Activated CD8-positive, alpha-beta T cell treated with anti-CD3 and anti-CD28 coated beads, Interleukin-2, amount 10 ng/mL, durations not matched to agents 7 days and 5 days (primary cell): ENCODE results near the gene LRRC74B. TPM values are rescaled to one million over a fixed set of nuclear protein-coding genes. Genes with fewer than 3 reads are reported as not detected.
"Not testable (repeated sequence)": the region's sequence is repeated elsewhere in the genome, so short reads cannot be mapped to it uniquely, and the experiment has no call there.

Experiments
- ATAC-seq: fragments of 150-1000 bp; cut with Tn5 transposase; one replicate; pipeline ENCODE4 v1.10.0; 2021; ENCODE audit warnings: moderate library complexity
- CTCF ChIA-PET: fragments of 350-600 bp; sonication (Branson Sonifier 250); formaldehyde crosslinking; loops from one replicate; lab custom pipeline; 2021; ENCODE audit warnings: antibody characterized with exemption; lab: Charles Lee
- POLR2A ChIA-PET: fragments of 350-600 bp; sonication (Branson Sonifier 250); formaldehyde crosslinking; loops from one replicate; lab custom pipeline; 2021; ENCODE audit warnings: antibody characterized with exemption; lab: Charles Lee
- DNase-seq: peaks from one replicate; pipeline ENCODE4 v3.0.0-alpha.2; 2020
- H3K27ac Mint-ChIP-seq: one replicate; pipeline ENCODE4 v1.8.0; 2021; ENCODE audit warnings: mild to moderate bottlenecking, mixed read lengths
- H3K27me3 Mint-ChIP-seq: one replicate; pipeline ENCODE4 v1.8.0; 2021; ENCODE audit warnings: low read depth, mixed read lengths
- H3K36me3 Mint-ChIP-seq: one replicate; pipeline ENCODE4 v1.8.0; 2021; ENCODE audit warnings: low read depth, mixed read lengths
- H3K4me1 Mint-ChIP-seq: one replicate; pipeline ENCODE4 v1.8.0; 2021; ENCODE audit warnings: low read depth, mixed read lengths
- H3K4me3 Mint-ChIP-seq: one replicate; pipeline ENCODE4 v1.8.0; 2021; ENCODE audit warnings: mild to moderate bottlenecking, mixed read lengths
- H3K9me3 Mint-ChIP-seq: one replicate; pipeline ENCODE4 v1.8.0; 2022; ENCODE audit warnings: mixed read lengths; ENCODE audit not compliant: insufficient read depth
- total RNA-seq, 2 experiments: library from RNA; stranded (reverse); gene quantifications; one replicate each; pipeline ENCODE4 v1.2.3, GENCODE V29; 2021

Gene LRRC74B
- total RNA-seq, 2 experiments from 2014 or later, result not detected

- Mint-ChIP-seq H3K4me3 (no peak overlapping the region), H3K4me1 (no peaks in the 10 kb centered on the region), H3K36me3 (no peaks in the 10 kb centered on the region), H3K27me3 (peaks cover 2% of the 10 kb centered on the region), H3K9me3 (no peaks in the 10 kb centered on the region), H3K27ac (no peak overlapping the region)
- DNase-seq, result no peak
- CTCF ChIA-PET, result no interaction called here
- POLR2A ChIA-PET, result no interaction called here
- ATAC-seq, result no peak
Observed at GRCh38 chr22:21076912-21077625, 31.3 kb downstream of the LRRC74B start.

- DNase-seq (no peak), ATAC-seq (no peak)
- no peaks in the 10 kb centered on the region for H3K4me1 Mint-ChIP-seq
- H3K27me3 Mint-ChIP-seq, result no peaks in the 10 kb centered on the region
- no peak overlapping the region for H3K4me3 Mint-ChIP-seq
- ChIA-PET CTCF (no interaction called here), POLR2A (no interaction called here)
- no peak overlapping the region for H3K27ac Mint-ChIP-seq
- no peaks in the 10 kb centered on the region for H3K36me3 Mint-ChIP-seq
- no peaks in the 10 kb centered on the region for H3K9me3 Mint-ChIP-seq
Observed at GRCh38 chr22:21077884-21078508, 32.2 kb downstream of the LRRC74B start.

GRCh38 chr22:21078916-21079315 is 33.2 kb downstream of the LRRC74B start:
- Mint-ChIP-seq H3K27ac (no peak overlapping the region), H3K36me3 (no peaks in the 10 kb centered on the region), H3K9me3 (no peaks in the 10 kb centered on the region), H3K4me3 (no peak overlapping the region), H3K27me3 (no peaks in the 10 kb centered on the region), H3K4me1 (no peaks in the 10 kb centered on the region)
- POLR2A ChIA-PET, result no interaction called here
- ATAC-seq (no peak), DNase-seq (no peak)
- CTCF ChIA-PET, result no interaction called here

GRCh38 chr22:21079493-21079892 is 33.7 kb downstream of the LRRC74B start:
- H3K4me1 Mint-ChIP-seq, result no peaks in the 10 kb centered on the region
- DNase-seq (no peak), ATAC-seq (no peak)
- no peaks in the 10 kb centered on the region for H3K36me3 Mint-ChIP-seq
- H3K4me3 Mint-ChIP-seq, result no peak overlapping the region
- CTCF ChIA-PET, result no interaction called here
- no peaks in the 10 kb centered on the region for H3K9me3 Mint-ChIP-seq
- no peaks in the 10 kb centered on the region for H3K27me3 Mint-ChIP-seq
- POLR2A ChIA-PET, result no interaction called here
- H3K27ac Mint-ChIP-seq, result no peak overlapping the region

- H3K27ac Mint-ChIP-seq, result no peak overlapping the region
- CTCF ChIA-PET, result interaction anchor here (0.7 kb wide), 1 partner anchor 1005 kb away, joined by 3 read pairs; no protein-coding TSS in a partner anchor
- H3K36me3 Mint-ChIP-seq, result no peaks in the 10 kb centered on the region
- no peaks in the 10 kb centered on the region for H3K4me1 Mint-ChIP-seq
- H3K27me3 Mint-ChIP-seq, result no peaks in the 10 kb centered on the region
- DNase-seq, result no peak
- no peak overlapping the region for H3K4me3 Mint-ChIP-seq
- POLR2A ChIA-PET, result no interaction called here
- H3K9me3 Mint-ChIP-seq, result no peaks in the 10 kb centered on the region
- no peak for ATAC-seq
Observed at GRCh38 chr22:21080435-21081137, 34.8 kb downstream of the LRRC74B start.

GRCh38 chr22:21082248-21082647 is 36.5 kb downstream of the LRRC74B start:
- DNase-seq (no peak), ATAC-seq (no peak)
- CTCF ChIA-PET, result no interaction called here
- H3K36me3 Mint-ChIP-seq, result no peaks in the 10 kb centered on the region
- H3K27ac Mint-ChIP-seq, result no peak overlapping the region
- H3K4me3 Mint-ChIP-seq, result no peak overlapping the region
- peaks cover 2% of the 10 kb centered on the region for H3K27me3 Mint-ChIP-seq
- H3K9me3 Mint-ChIP-seq, result no peaks in the 10 kb centered on the region
- no peaks in the 10 kb centered on the region for H3K4me1 Mint-ChIP-seq
- POLR2A ChIA-PET, result no interaction called here

GRCh38 chr22:21087119-21087518 is 41.4 kb downstream of the LRRC74B start:
- peaks cover 4% of the 10 kb centered on the region for H3K27me3 Mint-ChIP-seq
- ChIA-PET CTCF (no interaction called here), POLR2A (no interaction called here)
- H3K9me3 Mint-ChIP-seq, result no peaks in the 10 kb centered on the region
- no peak overlapping the region for H3K27ac Mint-ChIP-seq
- H3K36me3 Mint-ChIP-seq, result no peaks in the 10 kb centered on the region
- no peak for DNase-seq
- ATAC-seq, result no peak
- no peaks in the 10 kb centered on the region for H3K4me1 Mint-ChIP-seq
- no peak overlapping the region for H3K4me3 Mint-ChIP-seq

GRCh38 chr22:21087926-21088325 is 42.2 kb downstream of the LRRC74B start:
- ATAC-seq, POLR2A ChIA-PET, H3K4me1 Mint-ChIP-seq, H3K27ac Mint-ChIP-seq, H3K9me3 Mint-ChIP-seq, H3K36me3 Mint-ChIP-seq, H3K27me3 Mint-ChIP-seq, DNase-seq, H3K4me3 Mint-ChIP-seq, CTCF ChIA-PET: not testable (repeated sequence)

- H3K9me3 Mint-ChIP-seq, H3K27me3 Mint-ChIP-seq, POLR2A ChIA-PET, H3K27ac Mint-ChIP-seq, CTCF ChIA-PET, H3K36me3 Mint-ChIP-seq, H3K4me3 Mint-ChIP-seq, H3K4me1 Mint-ChIP-seq, DNase-seq, ATAC-seq: not testable (repeated sequence)
Observed at GRCh38 chr22:21091220-21091619, 45.5 kb downstream of the LRRC74B start.

GRCh38 chr22:21092797-21093554 is 47.2 kb downstream of the LRRC74B start:
- ATAC-seq (no peak), DNase-seq (no peak)
- Mint-ChIP-seq H3K27me3 (peaks cover 6% of the 10 kb centered on the region), H3K9me3 (no peaks in the 10 kb centered on the region), H3K36me3 (no peaks in the 10 kb centered on the region), H3K4me3 (no peak overlapping the region), H3K27ac (no peak overlapping the region), H3K4me1 (no peaks in the 10 kb centered on the region)
- CTCF ChIA-PET, result interaction anchor here (1.4 kb wide), 1 partner anchor 10 kb away, joined by 5 read pairs; no protein-coding TSS in a partner anchor
- POLR2A ChIA-PET, result no interaction called here

GRCh38 chr22:21093555-21094137 is 47.9 kb downstream of the LRRC74B start:
- H3K27ac Mint-ChIP-seq, H3K27me3 Mint-ChIP-seq, POLR2A ChIA-PET, H3K4me3 Mint-ChIP-seq, H3K9me3 Mint-ChIP-seq, ATAC-seq, H3K4me1 Mint-ChIP-seq, H3K36me3 Mint-ChIP-seq, DNase-seq: not testable (repeated sequence)
- CTCF ChIA-PET, result interaction anchor here (1.4 kb wide), 1 partner anchor 9 kb away, joined by 5 read pairs; no protein-coding TSS in a partner anchor
